Smooth muscle cell (in vitro differentiated cells): Measurements from ENCODE around the gene CTTN. TPM values are rescaled to one million over a fixed set of nuclear protein-coding genes. Genes with fewer than 3 reads are reported as not detected.

Experiments used
- DNase-seq: peaks from one replicate; lab custom pipeline; 2025; ENCODE audit not compliant: unreplicated experiment; lab: John Stamatoyannopoulos, UW
- H2AFZ ChIP-seq: fragments of 200-600 bp; sonication (generic); 2 replicates; pipeline ENCODE4 v1.6.0; 2016; ENCODE audit warnings: antibody characterized with exemption, low read depth, mild to moderate bottlenecking
- H3F3A ChIP-seq: fragments of 200-600 bp; sonication (generic); 2 replicates; pipeline ENCODE4 v1.6.0; 2017; ENCODE audit warnings: antibody characterized with exemption, low read depth
- H3K27ac ChIP-seq: fragments of 200-600 bp; sonication (generic); 2 replicates; pipeline ENCODE4 v1.5.1; 2016; ENCODE audit warnings: low read depth, mild to moderate bottlenecking
- H3K27me3 ChIP-seq: fragments of 200-600 bp; sonication (generic); 2 replicates; pipeline ENCODE4 v1.6.1; 2016; ENCODE audit warnings: low read depth, mild to moderate bottlenecking
- H3K36me3 ChIP-seq: fragments of 200-600 bp; sonication (generic); 2 replicates; pipeline ENCODE4 v1.5.1; 2016; ENCODE audit warnings: low read depth
- H3K4me1 ChIP-seq: fragments of 200-600 bp; sonication (generic); 2 replicates; pipeline ENCODE4 v1.5.1; 2016; ENCODE audit warnings: low read depth
- H3K4me2 ChIP-seq: fragments of 200-600 bp; sonication (generic); 2 replicates; pipeline ENCODE4 v1.6.0; 2016; ENCODE audit warnings: mild to moderate bottlenecking
- H3K4me3 ChIP-seq: fragments of 200-600 bp; sonication (generic); 2 replicates; pipeline ENCODE4 v1.5.1; 2016; ENCODE audit warnings: mild to moderate bottlenecking
- H3K79me2 ChIP-seq: fragments of 200-600 bp; sonication (generic); 2 replicates; pipeline ENCODE4 v1.6.0; 2016; ENCODE audit warnings: low read depth, mild to moderate bottlenecking
- H3K9ac ChIP-seq: fragments of 200-600 bp; sonication (generic); 2 replicates; pipeline ENCODE4 v1.6.0; 2016; ENCODE audit warnings: low read depth
- H3K9me3 ChIP-seq: fragments of 200-600 bp; sonication (generic); replicated peaks from 2 replicates; pipeline ENCODE4 v1.5.1; 2016; ENCODE audit warnings: low read depth
- H4K20me1 ChIP-seq: fragments of 200-600 bp; sonication (generic); 2 replicates; pipeline ENCODE4 v1.6.0; 2016; ENCODE audit warnings: low read depth
- CTCF ChIP-seq: fragments of 200-600 bp; sonication (generic); IDR thresholded peaks from 2 replicates; pipeline ENCODE4 v1.5.1; 2017; ENCODE audit warnings: borderline replicate concordance, mild to moderate bottlenecking, antibody characterized with exemption; ENCODE audit not compliant: insufficient read depth, poor library complexity, severe bottlenecking
- WGBS: methylation state at CpG from one replicate; pipeline ENCODE4 v1.1.7; 2016; ENCODE audit warnings: low lambda C conversion rate; 5-methylcytosine and 5-hydroxymethylcytosine counted together
- polyA plus RNA-seq: library from polyadenylated mRNA; unstranded; fragments of >200 nt; fragmentation: Nextera tagmentation; extraction: Ambion mirVana; gene quantifications from 2 replicates; pipeline ENCODE4 v1.2.1, GENCODE V29; 2016
- total RNA-seq: library from RNA; depleted of rRNA; stranded (reverse); fragments of >200 nt; gene quantifications from 2 replicates; pipeline ENCODE4 v1.2.3, GENCODE V29; 2014

Gene CTTN
- total and polyA plus RNA-seq, 2 experiments from 2014 or later, result 64.7 to 173 TPM

DNA sequence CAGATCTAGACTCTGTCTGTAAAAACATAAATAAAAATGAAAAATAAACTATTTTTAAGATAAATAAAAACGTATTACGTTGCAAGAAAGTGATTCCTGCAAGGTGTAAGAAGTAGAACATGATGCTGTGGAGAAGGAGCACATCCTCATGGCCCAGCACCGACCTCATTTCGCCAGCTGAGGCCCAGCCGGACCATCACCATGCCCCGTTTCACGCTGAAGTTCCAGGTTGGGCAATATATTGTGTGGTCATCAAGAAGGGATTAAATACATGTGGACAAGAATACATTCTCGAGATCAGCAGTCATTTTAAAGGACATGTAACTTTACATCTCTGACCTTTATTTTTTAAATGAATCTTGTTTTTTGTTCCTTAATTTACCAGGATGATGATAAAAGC lies 20.7 kb upstream of the CTTN start:
- Histone ChIP-seq H3K4me1 (peaks cover 7% of the 10 kb centered on the region), H2AFZ (no peak overlapping the region), H3K4me2 (no peak overlapping the region), H3K79me2 (no peaks in the 10 kb centered on the region), H4K20me1 (peaks cover 8% of the 10 kb centered on the region), H3K9me3 (no peaks in the 10 kb centered on the region), H3K27me3 (no peaks in the 10 kb centered on the region), H3K36me3 (peaks cover 3% of the 10 kb centered on the region), H3K4me3 (no peak overlapping the region), H3F3A (peaks cover 5% of the 10 kb centered on the region), H3K27ac (no peak overlapping the region), H3K9ac (no peak overlapping the region)
- 97% methylated on average over 8 of the region's 8 CpGs for WGBS
- no peak for DNase-seq
- TF ChIP-seq CTCF, result no peak

DNA sequence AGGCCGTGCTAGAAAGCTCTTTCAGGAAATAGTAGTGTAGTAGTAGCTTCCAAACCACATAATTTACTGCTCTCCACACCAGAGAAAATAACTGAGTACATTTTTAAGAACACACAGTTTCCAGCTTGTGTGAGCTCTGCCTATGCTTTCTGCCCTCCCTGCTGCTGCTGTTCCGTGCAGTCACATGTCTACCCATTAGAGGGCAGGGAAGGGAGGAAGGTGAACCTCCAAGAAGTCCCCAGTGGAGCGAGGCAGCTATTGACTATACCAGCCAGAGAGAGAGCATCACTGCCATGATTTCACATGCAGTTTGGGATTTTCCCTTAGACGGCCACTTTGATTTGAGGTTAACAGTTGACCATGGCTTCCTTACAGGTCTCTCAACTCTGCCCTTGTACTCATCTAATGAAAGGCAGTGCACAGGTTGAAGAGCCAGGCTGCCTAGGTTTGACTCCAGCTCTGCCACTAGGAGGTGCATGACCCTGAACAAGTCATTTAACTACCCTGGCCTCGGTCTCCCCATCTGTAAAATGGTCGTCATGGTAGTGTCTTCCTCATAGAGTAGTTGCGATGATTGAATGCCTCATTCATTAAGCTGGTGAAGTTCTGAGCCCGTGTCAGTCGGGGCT lies 19.7 kb upstream of the CTTN start:
- Histone ChIP-seq H4K20me1 (peaks cover 10% of the 10 kb centered on the region), H3K9me3 (no peaks in the 10 kb centered on the region), H3K36me3 (peaks cover 3% of the 10 kb centered on the region), H3K27ac (no peak overlapping the region), H2AFZ (no peak overlapping the region), H3K79me2 (no peaks in the 10 kb centered on the region), H3K4me3 (no peak overlapping the region), H3K9ac (no peak overlapping the region), H3K4me1 (peaks cover 7% of the 10 kb centered on the region), H3F3A (peaks cover 5% of the 10 kb centered on the region), H3K27me3 (no peaks in the 10 kb centered on the region), H3K4me2 (no peak overlapping the region)
- no peak for DNase-seq
- WGBS, result 86% methylated on average over 9 of the region's 9 CpGs
- no peak for TF ChIP-seq CTCF

- peaks cover 5% of the 10 kb centered on the region for H3F3A ChIP-seq
- H2AFZ ChIP-seq, result no peak overlapping the region
- peaks cover 7% of the 10 kb centered on the region for H3K4me1 ChIP-seq
- no peak overlapping the region for H3K9ac ChIP-seq
- H3K4me2 ChIP-seq, result no peak overlapping the region
- H4K20me1 ChIP-seq, result peaks cover 6% of the 10 kb centered on the region
- peaks cover 5% of the 10 kb centered on the region for H3K36me3 ChIP-seq
- H3K4me3 ChIP-seq, result no peak overlapping the region
- peak overlapping the region; percentile 87 for H3K27ac ChIP-seq
- no peaks in the 10 kb centered on the region for H3K27me3 ChIP-seq
- H3K79me2 ChIP-seq, result no peaks in the 10 kb centered on the region
- H3K9me3 ChIP-seq, result no peaks in the 10 kb centered on the region
- DNase-seq, result no peak
- 98% methylated on average over 8 of the region's 8 CpGs for WGBS
- no peak for TF ChIP-seq CTCF
Observed at GRCh38 chr11:70381350-70381749, 17.0 kb upstream of the CTTN start.
